Colon (tissue), 2 donors: ENCODE results near the gene TCF21.
"Not testable (repeated sequence)": the region's sequence is repeated elsewhere in the genome, so short reads cannot be mapped to it uniquely, and the experiment has no call there.

ENCODE experiments used
- FAIRE-seq: peaks from 2 replicates; lab custom pipeline; 2012; peaks lifted over from hg19 to GRCh38; lab: Jason Lieb, UNC
- donor health status: control.
- donor health status: control.

Gene TCF21

GRCh38 chr6:133923938-133924593, 35.2 kb downstream of the TCF21 start:
- peak; percentile 10 for FAIRE-seq

GRCh38 chr6:133931221-133931620, 42.3 kb downstream of the TCF21 start:
- not testable (repeated sequence) for FAIRE-seq

GRCh38 chr6:133936352-133936751, 47.4 kb downstream of the TCF21 start:
- not testable (repeated sequence) for FAIRE-seq

- no peak for FAIRE-seq
These were observed 49.0 kb downstream of the TCF21 start for GRCh38 chr6:133937909-133938308.

- no peak for FAIRE-seq
These were observed 49.6 kb downstream of the TCF21 start for GRCh38 chr6:133938533-133938932.

- FAIRE-seq = peak; percentile 57
These were observed 51.1 kb downstream of the TCF21 start for GRCh38 chr6:133939778-133940667.
